Measurements from ENCODE around the gene ADGRB2.

Gene ADGRB2, protein sequence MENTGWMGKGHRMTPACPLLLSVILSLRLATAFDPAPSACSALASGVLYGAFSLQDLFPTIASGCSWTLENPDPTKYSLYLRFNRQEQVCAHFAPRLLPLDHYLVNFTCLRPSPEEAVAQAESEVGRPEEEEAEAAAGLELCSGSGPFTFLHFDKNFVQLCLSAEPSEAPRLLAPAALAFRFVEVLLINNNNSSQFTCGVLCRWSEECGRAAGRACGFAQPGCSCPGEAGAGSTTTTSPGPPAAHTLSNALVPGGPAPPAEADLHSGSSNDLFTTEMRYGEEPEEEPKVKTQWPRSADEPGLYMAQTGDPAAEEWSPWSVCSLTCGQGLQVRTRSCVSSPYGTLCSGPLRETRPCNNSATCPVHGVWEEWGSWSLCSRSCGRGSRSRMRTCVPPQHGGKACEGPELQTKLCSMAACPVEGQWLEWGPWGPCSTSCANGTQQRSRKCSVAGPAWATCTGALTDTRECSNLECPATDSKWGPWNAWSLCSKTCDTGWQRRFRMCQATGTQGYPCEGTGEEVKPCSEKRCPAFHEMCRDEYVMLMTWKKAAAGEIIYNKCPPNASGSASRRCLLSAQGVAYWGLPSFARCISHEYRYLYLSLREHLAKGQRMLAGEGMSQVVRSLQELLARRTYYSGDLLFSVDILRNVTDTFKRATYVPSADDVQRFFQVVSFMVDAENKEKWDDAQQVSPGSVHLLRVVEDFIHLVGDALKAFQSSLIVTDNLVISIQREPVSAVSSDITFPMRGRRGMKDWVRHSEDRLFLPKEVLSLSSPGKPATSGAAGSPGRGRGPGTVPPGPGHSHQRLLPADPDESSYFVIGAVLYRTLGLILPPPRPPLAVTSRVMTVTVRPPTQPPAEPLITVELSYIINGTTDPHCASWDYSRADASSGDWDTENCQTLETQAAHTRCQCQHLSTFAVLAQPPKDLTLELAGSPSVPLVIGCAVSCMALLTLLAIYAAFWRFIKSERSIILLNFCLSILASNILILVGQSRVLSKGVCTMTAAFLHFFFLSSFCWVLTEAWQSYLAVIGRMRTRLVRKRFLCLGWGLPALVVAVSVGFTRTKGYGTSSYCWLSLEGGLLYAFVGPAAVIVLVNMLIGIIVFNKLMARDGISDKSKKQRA (N-terminal part only)

DNA sequence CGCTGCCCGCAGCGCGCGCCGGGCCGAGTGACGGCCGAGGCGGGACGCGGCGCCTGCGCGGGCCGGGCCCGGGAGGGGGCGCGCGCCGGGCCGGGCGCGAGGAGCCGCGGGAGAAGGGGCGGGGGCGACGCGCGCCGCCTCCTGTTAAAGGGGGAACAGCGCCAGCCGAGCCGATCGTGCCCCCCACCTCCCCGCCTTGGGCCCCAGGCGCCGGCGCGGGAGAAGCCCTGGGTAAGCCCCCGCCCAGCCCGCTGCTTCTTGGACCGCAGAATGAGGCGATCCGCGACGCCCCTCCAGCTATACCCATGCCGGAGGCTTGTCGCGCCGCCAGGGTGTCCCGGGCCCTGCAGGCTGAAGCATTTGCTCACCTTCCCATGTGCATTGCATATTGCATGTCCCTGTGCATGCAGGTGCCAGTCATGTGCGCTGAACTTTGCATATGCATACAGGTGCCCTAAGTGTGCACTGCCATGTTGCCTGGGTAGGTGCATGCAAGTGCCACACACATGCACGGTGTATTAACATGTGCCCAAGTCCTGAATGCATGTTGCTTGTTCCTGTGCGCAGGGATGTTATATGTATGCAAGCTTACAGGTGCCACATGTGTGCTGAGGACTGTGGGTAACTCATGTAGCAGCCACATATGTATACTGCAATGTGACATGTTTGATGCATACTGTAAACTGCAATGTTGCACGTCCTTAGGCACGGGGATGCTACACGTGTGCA is at the start of gene ADGRB2:
TSS of gene ADGRB2 (minus strand) at position 29 of the 729 bp plus-strand sequence. CDS start 7,119 bp downstream, outside the sequence.
- no peak for DNase-seq

DNA sequence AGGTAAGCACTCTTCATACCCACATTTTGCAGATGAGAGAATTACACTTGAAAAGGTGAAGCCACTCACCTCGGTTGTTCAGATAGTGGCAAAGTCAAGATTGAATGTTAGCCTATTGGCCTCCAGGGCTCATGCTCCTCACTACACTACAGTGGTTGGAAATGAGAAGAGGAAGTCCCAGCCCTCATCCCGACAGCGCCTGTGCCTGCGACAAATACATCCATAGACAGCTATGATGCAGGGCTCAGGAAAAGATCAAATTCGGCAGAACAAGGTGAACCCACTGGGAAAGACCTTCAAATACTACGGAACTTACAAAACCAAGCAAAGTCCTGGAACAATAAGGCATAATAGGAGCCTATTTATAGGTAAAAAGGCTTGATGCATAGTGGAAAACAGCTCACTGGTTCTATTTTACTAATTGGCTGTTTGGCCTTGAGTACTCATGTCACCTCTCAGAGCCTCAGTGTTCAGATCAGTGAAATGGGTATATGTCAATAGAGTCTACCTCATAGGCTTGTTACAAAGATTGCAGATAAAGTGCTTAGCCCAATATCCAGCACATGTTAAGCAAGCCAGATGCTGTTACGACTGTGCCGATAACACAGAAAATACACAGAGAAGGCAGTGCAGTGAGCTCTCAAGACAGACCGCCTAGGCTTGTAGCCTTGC is 48.2 kb upstream of the ADGRB2 start:
- no peak for DNase-seq

DNA sequence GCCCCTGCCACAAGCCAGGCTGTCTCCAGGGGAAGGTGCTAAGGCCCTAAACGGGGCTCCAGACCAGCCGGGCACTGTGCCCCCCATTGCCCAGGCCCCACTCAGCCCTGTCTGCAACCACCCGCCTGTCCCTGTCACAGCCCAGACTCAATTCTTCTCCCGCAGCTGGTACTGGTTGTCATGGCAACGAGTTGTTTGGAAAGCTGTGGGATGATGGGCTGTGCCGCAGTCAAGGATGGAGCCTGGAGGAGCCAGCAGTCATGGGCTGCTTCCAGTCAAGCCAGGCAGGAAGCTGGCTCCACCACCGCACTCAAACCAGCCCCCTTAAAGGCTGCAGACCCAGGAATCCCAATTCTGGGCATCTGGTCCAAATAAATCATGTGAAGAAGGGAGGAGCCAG is 47.5 kb upstream of the ADGRB2 start:
- DNase-seq, result no peak

DNA sequence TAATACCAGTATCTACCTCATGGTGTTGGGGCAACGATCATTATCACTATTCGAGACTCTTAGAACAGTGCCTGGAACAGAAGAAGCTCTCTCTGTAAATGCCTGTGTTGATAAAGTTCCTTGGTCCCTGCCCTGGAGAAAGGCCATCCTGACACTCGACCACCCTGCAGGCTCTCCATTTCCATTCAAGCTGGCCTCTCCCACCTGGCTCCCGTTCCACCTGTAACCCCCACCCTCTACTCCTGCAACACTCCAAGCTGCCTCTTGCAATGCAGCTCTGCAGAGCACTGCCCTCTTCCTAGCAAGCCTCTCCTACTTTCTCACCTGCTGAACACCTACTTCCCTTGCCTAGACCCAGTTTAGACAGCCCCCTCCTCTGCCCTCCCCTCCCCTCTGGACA is 45.6 kb upstream of the ADGRB2 start:
- no peak for DNase-seq

DNA sequence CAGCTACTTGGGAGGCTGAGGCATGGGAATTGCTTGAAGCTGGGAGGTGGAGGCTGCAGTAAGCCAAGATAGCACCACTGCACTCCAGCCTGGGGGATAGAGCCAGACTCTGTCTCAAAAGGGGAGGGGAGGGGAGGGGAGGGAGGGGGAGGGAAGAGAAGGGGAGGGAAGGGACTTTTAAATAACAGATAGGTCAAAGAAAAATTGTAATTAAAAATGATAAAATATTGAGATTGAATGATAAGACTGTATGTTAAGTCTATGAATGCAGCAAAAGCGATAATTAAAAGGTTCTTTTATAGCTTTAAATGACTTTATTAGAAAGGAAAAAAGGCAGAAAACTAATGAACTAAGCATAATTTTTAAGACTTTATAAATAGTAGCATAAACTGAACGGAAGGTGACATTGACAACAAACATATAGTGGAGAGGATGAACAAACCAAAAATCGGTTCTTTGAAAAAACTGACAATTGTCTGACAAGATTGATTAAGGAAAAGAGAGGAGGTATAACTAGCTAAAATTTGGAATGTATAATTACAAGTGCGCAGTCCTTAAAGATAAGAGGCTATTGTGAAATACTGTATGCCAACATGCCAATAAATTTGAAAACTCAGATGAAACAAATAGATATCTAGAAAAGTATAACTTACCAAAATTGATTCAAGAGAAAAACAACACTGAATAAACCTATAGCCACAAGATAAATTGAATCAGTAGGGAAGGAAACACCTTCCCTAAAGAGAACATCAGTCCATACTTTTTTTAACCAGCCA is 43.3 kb upstream of the ADGRB2 start:
- DNase-seq, result no peak

DNA sequence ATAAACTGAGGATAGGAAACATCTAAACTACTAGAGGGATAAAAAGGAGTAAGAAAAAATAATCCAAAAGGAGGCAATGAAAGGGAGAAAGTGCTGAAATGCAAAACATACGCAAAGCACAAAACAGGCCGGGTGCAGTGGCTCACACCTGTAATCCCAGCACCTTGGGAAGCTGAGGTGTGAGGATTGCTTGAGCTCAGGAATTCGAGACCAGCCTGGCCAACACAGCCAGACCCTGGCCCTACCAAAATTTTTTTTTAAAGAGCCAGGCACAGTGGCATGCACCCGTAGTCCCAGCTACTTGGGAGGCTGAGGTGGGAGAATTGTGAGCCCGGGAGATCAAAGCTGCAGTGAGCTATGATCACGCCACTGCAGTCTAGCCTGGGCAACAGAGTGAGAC is 41.2 kb upstream of the ADGRB2 start:
- no peak for DNase-seq

DNA sequence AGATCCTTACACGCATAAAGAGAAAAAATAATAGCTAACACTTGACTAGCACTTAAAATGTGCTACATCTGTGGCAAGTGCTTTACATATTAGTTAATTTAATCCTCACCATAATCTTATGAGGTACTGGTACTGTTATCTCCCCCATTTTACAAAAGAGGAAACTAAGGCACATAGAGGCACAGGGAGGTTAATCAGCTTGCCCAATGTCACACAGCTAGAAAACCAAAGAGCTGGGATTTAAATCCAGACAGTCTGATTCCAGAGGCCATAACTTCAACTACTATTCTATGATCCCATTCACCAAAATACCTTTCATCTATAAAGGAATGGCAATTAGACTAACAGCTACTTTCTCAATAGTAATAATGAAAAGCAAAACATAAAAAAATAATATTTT is 40.0 kb upstream of the ADGRB2 start:
- DNase-seq, result no peak

DNA sequence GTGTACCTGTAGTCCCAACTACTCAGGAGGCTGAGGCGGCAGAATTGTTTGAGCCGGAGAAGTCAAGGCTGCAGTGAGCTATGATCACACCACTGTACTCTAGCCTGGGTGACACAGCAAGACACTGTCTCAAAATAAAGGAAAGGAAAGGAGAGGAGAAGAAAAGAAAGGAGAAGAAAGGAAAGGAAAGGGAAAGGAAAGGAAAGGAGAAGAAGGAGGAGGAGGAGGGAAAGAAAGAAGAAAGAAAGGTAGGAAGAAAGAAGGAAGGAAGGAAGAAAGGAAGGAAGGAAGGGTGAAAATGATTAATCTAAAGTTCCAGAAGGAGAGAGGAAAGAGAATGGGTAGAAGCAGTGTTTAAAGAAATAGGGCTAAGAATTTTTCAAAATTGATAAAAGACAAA is 39.5 kb upstream of the ADGRB2 start:
- DNase-seq, result no peak

DNA sequence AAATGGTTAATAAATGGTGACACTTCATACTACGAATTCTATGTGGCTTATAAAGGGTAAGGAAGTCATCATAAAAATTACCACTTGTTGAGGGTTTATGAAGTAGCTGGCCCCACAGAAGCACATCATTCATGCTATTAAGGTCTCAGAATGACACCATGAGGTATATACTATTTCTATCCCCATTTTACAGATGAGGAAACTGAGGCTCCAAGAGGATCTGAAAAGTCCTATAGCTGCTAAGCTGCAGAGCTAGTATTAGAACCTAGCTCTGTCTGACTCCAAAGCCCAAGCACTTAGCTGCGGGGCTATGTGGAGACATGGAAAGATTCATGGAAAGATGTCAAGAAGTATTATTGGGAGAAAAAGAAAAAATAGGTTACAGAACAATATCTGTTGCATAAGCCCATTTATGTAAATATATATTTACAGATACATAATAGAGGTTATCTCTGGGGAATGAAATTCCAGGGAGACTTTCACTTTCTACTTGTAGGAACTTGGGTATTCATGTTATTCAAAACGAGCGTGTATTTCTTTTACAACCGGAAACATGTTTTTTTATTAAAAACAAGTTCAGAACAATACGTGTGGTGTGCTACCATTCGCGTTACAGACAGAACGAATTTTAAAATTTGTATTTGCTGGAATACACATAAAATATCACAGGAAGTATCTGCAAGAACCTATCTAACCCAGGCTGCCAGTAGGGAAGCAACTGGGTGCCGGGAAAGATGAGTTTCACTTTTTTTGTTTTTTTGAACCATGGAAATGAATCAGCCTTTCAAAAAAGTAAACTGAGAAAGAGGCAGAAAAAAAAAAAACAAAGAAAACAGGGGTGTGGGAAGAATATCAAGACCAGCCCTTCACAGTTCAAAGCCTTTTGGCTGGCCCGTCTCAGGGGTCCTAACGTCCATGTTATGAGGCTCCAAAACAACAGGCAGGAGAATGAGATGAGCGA is 38.3 kb upstream of the ADGRB2 start:
- no peak for DNase-seq

DNA sequence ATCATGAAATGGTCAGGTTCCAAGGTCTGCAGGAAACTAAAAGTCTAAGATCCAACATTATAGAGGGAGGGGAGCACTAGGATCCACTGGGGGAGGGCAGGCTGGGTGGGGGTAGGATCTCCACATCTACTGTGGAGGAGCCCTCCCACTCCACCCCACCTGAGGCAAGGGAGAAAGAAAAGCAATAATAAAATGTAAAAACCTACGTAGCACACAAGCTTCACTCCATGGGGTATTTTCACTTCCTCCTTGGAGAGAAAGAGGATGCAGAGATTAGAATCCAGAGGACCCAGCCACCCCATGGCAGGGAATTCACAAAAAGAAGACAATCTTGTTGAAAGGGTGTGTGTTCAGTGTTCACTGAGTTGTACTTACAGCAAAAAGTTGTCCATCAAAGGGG is 37.3 kb upstream of the ADGRB2 start:
- no peak for DNase-seq

DNA sequence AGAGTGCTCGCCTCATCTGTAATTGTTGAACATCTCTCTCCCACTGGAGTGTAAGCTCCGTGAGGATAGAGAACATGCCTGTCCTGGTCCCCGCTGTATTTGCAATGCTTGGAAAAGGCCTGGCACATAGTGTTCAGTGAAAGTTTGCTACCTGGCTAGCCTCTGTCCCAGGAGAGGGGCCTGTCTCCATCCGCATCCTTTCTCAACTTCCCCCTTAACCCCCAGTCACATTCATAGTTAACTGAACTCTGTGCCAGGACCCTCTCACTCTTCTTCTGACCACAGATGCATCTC is 36.5 kb upstream of the ADGRB2 start:
- DNase-seq, result no peak

DNA sequence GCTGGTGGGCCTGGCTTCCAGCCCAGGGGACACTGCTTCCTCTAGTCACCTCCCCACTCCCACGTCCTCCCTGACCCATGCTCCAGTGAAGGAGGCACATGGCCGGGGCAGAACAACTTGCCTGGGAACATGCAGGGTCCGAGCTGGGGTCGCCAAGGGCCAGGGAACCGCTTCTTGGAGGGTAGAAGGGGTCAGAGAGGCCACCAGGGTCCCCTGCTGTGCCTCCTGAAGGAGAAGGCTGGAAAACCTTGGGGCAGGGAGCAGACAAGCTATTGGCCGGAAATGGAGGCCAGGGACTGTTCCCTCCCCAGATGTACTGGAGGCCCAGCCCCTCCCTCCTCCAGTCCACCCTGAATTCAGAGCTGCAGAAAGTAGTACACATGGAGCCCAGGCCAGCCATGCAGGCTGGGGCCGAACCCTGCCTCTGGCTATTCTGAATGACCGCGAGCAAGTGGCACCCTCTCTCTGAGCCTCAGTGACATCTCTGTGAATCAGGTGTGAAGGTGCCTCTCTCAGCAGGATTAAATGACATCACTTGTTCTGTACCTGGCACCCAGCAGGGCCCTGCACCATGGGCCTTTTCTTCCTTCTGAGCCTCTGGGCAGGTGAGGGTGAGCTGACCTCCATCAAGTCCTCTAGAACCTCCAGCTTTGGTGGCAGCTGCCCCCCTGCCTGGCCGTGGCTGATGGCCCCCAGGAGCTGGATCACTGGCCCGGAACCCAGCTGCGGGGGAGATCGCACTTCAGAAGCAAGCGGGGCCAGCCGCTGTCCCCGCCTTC is 35.9 kb upstream of the ADGRB2 start:
- no peak for DNase-seq

DNA sequence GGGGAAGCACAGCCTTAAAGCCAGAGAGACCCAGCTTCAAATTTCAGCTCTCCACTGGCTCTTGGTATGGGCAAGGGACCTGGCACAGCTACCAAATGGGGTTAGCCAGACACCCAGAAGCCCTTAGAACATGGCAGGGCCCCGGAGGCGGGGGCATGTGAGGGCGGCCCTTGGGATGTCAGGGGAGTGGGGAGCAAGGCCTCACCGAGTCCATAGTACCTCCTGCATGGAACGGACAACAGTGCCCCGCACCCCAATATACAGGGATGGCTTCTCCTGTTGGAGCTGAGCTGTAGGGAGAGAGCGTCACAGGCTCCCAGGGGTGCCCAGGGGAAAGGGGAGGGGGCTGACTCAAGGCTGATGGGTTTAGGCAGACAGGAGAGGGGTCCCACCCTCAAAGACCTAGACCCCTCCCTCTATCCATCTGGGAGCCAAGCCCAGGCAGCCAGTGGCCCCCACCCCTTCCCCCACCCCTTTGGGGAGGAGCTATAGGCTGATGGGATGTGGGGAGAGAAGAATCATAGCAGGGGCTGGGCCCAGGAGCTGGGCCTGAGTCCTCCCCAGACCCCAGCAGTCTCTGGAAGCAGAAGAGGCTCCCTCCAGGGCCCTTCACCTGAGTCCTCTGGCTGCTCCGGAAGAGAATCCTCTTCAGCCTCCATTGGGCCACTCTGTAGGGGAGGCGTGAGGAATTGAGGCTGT is 35.2 kb upstream of the ADGRB2 start:
- no peak for DNase-seq

DNA sequence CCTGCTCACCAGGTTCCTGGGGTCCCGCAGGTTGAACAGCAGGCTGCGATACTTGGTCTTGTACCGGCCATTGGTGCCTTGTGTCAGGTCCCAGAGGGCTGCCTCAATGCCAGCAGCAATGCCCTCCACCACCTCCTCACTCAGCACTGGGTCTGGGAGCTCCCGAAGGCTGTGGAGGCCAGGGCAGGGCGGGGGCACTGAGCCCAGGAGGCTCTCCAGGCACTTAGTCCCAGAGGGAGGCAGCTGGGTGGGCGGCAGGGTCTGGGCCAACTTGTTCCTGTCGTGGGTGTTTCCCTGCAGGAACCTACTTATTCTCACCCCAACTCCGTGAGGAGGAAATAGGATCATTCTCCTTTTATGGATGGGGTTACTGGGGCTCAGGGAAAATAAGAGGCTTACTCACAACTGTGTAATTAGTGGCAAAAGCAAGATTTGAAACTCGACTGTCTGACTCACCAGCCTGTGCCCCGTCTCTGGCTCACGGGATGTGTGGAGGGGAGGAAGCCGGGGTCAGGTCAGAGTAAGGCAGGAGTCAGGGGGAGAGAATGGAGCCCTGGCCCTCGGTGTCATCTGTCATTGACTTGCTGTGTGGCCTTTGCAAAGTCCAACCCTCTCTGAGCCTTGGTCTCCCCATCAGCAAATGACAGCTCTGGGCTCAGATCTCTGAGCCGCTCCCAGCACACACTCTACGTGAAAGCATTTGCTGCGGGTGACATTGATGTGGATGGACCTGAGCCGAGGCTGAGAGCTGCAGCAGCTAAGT is 34.5 kb upstream of the ADGRB2 start:
- DNase-seq, result no peak

DNA sequence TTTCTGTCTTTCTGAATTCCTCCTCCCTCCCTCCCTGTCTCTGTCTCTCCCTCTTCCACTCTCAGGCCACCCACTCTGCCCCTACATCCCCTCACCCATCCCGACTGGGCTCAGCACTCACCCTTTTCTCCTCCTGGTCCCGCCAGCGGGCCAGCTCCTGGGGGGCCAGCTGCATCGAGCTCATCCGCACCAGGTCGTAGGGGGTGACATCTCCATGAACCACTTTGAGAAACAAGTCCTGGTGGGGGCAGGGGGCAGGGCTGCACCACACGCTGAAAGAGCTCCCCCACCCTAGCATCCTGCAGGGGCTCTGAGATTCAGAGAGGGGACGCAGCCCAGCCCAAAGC is 33.9 kb upstream of the ADGRB2 start:
- no peak for DNase-seq

DNA sequence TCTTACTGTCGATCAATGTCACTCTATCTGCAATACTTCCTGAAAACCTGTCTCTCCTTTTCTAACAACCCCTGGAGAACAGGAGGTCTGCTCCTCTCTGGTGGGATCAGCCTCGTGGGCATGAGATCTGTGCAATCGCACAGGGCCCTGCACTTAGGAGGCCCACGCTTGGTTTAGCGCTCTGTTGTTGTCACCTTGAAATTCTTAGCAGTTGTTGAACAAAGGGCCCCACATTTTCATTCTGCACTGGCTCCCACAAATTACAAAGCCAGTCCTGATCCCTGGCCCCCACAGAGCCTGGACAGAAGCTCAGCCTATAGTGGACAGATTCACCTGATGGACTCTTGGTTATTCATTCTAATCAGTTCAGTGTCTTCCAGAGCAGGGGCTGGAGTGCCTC is 33.1 kb upstream of the ADGRB2 start:
- DNase-seq, result no peak

DNA sequence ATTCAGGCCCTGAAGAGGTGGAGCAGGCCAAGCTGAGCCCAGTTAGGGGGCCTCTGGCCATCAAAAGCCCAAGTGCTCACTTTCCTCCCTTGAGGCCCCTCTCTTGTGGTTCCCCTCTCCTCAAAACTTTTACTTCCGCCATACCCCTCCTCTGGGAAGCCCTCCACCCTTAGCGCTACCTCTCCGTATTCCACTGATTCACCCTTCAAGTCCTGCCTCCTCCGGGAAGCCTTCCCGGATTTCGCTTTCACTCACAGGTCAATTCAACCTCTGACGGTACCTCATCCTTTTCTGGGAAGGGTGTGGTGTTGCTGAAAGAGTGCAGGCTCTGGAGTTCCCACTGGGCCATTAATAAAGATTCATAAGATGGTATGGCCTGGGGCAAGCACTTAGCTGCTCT is 32.6 kb upstream of the ADGRB2 start:
- DNase-seq, result no peak

Data from CD4-positive, alpha-beta T cell treated with Interleukin-21 for 1 hour (primary cell).